D721Med (cell line): ENCODE results near the gene ENTREP3.
"Not testable (repeated sequence)": the region's sequence is repeated elsewhere in the genome, so short reads cannot be mapped to it uniquely, and the experiment has no call there.

Experiments
- DNase-seq: peaks from one replicate; pipeline ENCODE4 v3.0.0; 2011; ENCODE audit warnings: low spot score; ENCODE audit not compliant: insufficient read length
- FAIRE-seq: peaks from 2 replicates; lab custom pipeline; 2011; peaks lifted over from hg19 to GRCh38; lab: Jason Lieb, UNC
- TF ChIP-seq, protein P1 (sequence below): IDR thresholded peaks from 2 replicates; pipeline ENCODE4 v1.5.1; 2012; ENCODE audit warnings: mild to moderate bottlenecking, control low read depth; ENCODE audit not compliant: insufficient read depth; ENCODE audit errors: missing control alignments

The ENTREP3 gene

DNA sequence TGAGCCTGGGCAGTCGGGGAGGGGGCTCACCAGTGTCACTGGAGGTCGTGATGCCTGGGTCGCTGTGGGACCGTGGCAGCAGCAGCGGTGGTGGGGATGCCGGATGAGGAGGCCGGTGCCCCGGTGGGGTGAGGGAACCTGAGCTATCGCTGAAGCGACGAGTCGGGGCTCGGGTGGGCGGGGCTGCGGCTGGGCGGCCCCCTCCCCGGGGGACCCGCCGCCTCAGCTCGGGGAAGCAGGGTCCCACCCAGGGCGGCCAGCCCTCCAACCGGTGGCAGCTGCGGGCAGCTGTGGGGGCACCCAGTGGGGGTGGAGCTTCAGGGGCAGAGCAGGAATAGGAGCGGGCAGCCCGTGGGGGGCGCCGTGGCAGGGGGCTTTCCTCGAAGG, 5.0 kb downstream of the ENTREP3 start:
- FAIRE-seq, result no peak
- TF ChIP-seq, protein P1, sequence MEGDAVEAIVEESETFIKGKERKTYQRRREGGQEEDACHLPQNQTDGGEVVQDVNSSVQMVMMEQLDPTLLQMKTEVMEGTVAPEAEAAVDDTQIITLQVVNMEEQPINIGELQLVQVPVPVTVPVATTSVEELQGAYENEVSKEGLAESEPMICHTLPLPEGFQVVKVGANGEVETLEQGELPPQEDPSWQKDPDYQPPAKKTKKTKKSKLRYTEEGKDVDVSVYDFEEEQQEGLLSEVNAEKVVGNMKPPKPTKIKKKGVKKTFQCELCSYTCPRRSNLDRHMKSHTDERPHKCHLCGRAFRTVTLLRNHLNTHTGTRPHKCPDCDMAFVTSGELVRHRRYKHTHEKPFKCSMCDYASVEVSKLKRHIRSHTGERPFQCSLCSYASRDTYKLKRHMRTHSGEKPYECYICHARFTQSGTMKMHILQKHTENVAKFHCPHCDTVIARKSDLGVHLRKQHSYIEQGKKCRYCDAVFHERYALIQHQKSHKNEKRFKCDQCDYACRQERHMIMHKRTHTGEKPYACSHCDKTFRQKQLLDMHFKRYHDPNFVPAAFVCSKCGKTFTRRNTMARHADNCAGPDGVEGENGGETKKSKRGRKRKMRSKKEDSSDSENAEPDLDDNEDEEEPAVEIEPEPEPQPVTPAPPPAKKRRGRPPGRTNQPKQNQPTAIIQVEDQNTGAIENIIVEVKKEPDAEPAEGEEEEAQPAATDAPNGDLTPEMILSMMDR, result no peak
- DNase-seq, result no peak

DNA sequence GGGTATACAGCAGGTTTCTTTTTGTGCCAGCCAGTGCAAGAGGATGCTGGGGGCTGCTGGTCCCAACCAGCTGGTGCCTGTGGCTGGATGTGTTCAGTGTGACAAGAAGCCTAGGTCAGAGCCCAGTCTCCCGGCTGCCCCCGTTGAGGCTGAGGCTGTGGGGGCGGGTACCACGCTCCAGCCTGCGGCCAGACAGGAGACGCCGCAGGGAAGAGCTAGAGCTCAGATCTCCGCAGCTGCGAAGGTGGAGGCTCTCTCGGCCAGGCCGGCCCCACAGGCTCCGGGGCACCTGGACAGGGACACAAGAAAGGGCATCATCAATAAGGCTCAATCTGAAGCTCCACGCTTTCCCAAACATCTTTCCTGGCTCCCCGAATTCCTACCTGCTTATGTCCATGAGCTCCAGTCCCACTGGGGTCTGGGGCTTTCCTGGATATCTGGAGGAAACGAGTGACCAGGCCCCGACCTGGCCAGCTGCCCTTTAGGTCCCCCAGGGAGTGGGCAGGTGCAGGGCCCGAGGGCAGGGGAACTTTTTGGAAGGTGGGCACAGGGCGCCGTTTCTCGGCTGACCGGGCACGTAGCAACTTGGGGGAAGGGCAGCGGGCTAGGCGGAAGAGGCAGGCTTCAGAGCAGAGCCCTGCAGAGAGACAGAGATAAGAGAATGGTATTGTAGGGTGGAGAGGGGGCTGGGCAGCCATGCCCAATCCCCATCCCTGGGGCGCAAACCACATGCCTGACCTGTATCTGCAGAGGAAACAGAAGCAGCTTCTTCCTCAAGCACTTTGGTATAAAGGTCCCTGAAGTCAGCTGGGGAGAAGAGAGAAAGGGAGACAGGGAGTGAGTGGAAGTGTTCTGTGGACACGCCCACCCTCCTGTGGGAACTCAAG, 7.4 kb downstream of the ENTREP3 start:
- TF ChIP-seq, protein P1, result no peak
- no peak for FAIRE-seq
- no peak for DNase-seq

DNA sequence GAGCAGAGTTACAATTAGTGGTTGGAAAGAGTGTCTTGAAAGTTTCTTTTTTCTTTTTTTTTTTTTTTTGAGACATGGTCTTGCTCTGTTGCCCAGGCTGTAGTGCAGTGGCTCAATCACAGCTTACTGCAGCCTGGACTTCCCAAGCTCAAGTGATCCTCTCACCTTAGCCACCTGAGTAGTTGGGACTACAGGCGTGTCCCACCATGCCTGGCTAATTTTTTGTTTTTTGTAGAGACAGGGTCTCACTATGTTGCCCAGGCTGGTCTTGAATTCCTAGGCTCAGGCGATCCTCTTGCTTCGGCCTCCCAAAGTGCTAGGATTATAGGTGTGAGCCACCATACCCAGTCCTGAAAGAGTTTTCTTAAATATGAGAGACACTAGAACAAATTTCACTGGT, 8.5 kb downstream of the ENTREP3 start:
- not testable (repeated sequence) for FAIRE-seq, DNase-seq

DNA sequence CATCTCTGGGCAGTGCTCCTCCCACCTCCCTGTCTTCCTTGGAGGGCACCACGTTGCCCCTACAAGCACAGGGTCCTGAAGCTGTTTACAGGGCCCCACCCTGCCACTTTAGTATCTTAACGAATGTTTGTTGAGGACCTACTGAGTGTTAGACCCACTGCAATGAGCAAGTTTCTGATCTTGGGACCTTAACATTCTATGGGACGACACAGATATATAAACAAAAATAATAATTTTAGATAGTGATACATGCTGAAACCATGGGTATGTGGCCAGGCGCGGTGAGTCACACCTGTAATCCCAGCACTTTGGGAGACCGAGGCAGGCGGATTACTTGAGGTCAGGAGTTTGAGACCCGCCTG, 10.1 kb downstream of the ENTREP3 start:
- FAIRE-seq (no peak), DNase-seq (no peak)
- TF ChIP-seq, protein P1, result no peak

DNA sequence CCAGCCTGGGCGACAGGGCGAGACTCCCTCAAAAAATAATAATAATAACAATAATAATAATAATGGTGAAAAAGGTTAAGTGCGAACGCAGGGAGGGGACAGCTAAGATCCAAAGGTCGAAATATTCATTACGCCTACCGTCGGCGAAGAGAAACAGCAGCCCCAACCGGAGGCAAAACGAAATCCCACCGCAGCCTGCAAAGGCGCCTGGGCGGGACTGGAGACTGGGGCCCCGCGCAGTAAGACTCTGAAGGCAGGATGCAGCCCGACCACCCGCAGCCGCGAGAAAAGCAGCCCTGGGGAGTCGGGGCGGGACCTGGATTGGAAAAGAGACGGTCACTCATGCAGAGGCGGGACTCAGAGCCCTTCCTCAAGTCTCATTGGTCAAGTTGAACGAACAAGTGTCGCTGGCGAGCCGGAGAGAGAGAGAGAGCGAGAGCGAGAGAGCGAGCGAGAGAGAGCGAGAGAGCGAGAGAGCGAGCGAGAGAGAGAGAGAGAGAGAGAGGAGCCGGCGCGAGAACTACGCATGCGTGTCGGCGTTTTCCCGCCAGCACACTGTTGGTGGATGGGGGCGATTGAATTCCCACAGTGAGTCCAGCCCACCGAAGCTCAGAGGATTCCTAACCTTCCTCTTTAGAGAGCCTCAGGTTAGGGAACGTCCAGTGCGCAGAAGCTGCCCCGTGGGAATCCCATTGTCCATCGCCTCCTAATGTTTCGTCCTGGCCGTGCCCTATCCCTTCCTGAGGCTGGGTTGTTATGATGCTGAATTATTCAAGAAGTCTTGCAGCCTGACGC, 10.7 kb downstream of the ENTREP3 start:
- TF ChIP-seq, protein P1, result peak; percentile 26
- FAIRE-seq, result no peak
- DNase-seq, result peak; percentile 96

DNA sequence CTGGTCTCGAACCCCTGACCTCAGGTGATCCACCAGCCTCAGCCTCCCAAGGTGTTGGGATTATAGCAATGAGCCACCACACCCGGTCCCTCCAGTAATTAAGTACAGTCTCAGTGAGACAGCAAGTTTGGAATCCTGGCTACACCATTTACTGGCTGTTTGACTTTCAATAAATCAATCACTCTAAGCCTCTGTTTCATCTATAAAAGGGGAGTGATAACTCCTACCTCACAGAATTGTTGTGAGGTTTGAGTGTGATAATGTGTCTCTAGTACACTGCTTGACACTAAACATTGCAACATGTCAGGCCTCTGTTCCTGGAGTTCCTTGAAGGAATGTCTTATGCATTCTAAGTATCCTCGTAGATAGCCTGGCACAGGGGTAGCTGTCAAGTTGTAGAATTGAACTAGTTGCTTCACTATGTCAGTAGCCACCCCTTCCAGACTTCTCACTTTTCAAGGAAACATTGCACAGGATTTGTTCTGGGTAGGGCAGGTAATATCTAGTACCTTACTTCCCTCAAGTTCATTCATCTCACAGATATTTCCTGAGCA, 12.4 kb downstream of the ENTREP3 start:
- no peak for DNase-seq
- no peak for FAIRE-seq
- TF ChIP-seq, protein P1, result no peak

DNA sequence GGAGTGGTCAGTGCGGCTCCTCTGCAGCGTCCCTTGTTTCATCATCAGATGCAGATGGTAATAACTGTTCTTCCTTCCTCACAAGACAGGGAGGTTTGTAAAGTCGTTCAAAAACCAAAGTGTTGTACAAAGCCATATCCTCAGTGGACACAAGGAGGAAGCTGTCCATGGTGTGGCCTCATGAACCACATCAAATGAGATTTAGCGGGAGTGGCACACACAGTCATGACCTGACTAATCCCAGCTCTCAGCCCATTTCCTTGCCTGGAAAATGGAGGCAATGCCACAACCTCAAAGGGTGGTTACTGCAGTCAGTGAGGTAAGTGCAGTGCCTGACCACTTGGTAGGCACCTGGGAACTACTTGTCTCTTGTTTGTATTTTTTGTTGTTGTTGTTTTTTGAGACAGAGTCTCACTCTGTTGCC, 13.4 kb downstream of the ENTREP3 start:
- FAIRE-seq (no peak), DNase-seq (no peak)

More for the DNA sequence above, 13.4 kb downstream of the ENTREP3 start:
- TF ChIP-seq, protein P1, result no peak
